NCI-H2081 treated with DMSO at 0.1 percent for 48 hours (cell line): Measurements from ENCODE around the gene FHOD3.

Experiments used
- DNase-seq: peaks from one replicate; lab custom pipeline; 2025; lab: John Stamatoyannopoulos, UW

The FHOD3 gene

GRCh38 chr18:36481201-36481657, 183.7 kb downstream of the FHOD3 start:
- DNase-seq: no peak

DNA sequence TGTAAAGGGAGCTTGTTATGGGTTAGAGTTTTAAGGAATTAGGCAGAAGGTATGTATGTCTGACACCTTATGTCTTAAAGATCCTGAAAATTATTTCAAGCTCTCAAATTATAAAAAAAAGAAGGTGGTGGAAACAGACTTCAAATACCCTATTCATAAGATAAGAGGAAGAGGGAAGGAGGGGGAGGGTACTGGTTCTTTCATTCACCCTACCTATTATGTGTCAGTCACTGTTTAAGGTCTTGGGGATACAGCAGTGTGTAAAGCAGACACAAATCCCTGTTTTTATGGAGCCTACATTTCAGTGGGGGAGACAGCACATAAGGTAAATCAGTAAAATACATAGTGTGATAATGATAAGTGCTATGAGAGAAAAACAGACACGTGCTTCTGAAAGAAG, 184.4 kb downstream of the FHOD3 start:
- no peak for DNase-seq

DNA sequence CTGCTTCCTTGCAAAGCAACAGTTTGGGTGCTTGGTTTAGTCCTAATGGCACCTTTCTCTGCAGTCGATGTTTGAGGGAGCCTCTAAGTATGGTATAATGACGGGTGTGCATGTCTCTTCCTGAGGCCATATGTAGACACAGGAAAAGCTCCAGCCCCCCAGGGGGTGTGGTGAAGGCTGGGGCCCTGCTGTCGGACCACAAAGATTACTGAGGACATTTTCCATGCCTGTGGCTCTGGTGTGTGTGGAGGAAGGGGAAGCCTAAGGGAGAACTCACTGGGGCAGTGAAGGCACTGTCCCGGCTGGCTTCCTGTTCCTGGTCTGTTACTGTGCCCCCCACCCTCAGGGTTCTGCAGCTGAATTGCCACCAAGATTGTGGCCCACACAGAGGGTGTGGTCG, 187.1 kb downstream of the FHOD3 start:
- DNase-seq: no peak

- DNase-seq: no peak
These were observed 188.3 kb downstream of the FHOD3 start for GRCh38 chr18:36485772-36486171.

- no peak for DNase-seq
These were observed 190.6 kb downstream of the FHOD3 start for GRCh38 chr18:36488131-36488530.

DNA sequence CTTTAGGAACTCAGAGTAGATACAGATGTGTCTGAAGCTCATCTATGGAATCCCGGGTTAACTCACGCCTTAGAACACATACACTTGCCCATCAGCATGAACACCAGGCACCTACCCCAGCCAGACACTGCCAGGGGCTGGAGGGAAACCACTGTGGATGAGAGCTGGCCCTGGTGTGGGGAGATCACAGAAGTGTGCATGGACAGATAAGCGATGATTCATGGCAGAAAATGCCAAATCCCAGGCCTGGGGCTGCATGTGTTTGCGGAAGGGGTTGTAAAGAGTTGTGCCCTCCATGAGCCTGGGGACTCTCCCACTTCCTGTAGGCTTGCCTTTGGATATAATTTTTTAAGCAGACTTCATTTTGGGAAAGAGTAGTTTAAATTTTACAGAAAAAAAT, 193.4 kb downstream of the FHOD3 start:
- DNase-seq: no peak

GRCh38 chr18:36492604-36493329, 195.3 kb downstream of the FHOD3 start:
- DNase-seq: no peak

DNA sequence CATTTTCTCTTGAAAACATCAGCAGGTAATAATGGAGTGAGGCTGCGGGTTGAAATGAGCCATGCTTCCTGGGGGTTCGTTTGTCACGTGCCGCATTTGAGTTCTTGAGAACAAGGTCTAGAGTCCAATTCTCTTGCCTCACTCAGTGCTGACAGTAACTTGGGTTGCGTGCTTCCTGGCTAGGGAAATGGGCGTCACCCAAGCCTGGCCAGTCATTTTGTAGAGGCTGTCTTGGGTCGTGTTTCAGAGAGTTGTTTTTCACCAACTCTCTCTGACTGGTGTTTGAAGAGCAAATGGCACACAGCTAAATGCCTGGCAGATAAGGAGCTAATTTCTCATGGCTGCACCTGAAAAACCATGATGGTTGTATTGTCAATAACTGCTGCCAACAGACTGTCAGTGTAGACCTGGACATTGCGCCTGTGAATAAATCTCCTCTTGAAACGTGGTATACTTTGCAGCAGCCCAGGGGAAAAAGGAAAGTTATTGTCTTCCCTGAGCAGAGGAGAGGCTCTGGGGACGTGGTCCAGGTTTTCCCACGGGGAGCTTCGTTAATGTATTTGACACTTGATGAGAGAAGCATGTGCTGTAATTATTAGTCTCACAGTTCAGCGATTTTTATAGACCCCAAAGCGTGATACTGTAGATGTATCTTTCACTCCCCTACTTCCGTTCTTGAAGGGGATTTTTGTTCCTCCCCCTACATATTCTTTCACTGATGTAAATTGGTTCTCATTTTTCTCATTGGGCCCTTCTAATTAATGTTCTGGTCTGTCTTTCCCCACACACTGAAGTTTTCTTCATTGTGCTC, 196.0 kb downstream of the FHOD3 start:
- DNase-seq: no peak

GRCh38 chr18:36494160-36494437, 196.6 kb downstream of the FHOD3 start:
- no peak for DNase-seq

DNA sequence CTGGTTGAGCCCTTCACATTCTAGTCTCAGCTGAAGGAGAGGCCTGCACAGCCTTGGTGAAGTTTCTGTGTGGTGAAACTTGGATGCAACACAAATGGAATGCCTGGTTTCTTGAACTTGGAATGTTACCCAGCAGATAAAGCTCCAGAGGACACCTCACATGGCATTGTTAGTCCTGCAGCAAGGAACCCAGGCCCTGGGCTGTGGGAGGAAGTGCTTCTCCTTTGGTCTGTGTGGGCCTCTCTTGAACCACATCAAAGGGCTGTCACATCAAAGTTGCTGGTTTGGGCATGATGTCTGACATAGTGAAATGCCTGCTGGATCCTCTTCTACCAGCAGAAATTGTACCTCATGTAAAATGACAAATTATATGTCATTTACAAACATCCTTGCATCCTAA, 198.5 kb downstream of the FHOD3 start:
- no peak for DNase-seq

DNA sequence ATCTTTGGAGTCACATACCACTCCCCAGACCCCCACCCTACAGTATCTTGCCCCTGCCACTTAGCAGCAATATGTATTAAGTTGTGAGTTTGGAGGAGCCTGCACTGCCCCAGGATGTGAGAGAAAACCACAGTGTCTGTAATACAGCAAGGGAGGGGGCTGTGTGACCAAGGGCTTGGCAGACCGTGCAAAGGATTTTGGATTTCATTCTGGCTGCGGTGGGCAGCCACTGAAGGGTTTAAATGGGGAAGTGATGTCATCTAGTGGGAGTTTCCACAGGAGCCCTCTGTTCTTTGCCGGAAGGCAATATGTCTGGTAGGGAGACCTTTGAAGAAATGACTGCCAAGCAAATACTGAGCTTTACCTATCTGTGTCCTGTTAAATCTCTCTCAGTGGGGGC, 202.4 kb downstream of the FHOD3 start:
- no peak for DNase-seq

DNA sequence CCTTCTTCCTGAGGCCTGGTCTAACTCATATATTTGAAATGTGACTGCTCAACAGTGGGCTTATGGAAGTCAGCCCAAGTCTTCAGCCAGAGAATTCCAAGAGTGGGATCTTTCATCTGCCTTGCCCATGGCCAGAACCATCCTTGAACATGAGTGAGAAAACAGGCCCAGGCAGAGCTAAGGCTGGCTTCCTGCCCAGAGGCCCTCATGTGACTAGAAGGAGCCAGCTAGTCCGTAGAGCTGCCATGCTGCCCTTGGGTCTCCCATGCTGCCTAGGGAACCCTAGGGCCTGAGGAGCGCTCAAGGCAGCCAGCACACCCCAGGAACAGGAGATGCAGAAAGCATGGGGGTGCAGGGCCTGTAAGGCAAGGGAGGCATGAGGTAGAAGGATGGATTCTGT, 203.6 kb downstream of the FHOD3 start:
- DNase-seq: no peak

- DNase-seq: no peak
These were observed 206.0 kb downstream of the FHOD3 start for GRCh38 chr18:36503477-36503876.

- no peak for DNase-seq
These were observed 207.4 kb downstream of the FHOD3 start for GRCh38 chr18:36504928-36505327.

GRCh38 chr18:36505665-36506064, 208.2 kb downstream of the FHOD3 start:
- no peak for DNase-seq

- no peak for DNase-seq
These were observed 212.2 kb downstream of the FHOD3 start for GRCh38 chr18:36509646-36510197.

GRCh38 chr18:36511791-36512352, 214.4 kb downstream of the FHOD3 start:
- no peak for DNase-seq

GRCh38 chr18:36513556-36513955, 216.0 kb downstream of the FHOD3 start:
- DNase-seq: no peak

GRCh38 chr18:36514778-36515177, 217.3 kb downstream of the FHOD3 start:
- no peak for DNase-seq

- DNase-seq: no peak
These were observed 218.7 kb downstream of the FHOD3 start for GRCh38 chr18:36516258-36516657.

DNA sequence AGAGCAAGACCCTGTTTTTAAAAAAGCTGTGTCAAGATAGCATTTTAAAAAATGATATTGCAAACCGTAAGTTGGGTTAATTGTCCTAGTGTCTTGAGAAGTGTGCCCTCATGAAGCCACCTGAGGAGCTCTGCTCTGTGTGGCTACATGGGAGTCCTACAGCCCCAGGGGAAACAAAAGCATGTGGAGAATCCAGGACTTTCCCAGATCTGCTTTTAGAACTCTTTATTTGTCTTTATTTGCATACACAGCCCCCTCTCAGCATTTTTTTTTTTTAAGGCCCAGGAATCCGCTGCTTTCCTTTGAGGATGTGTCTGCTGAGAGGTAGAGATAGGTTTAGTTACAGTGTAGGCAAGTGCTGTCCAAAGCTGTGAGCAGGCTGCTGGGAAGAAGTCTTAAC, 219.2 kb downstream of the FHOD3 start:
- no peak for DNase-seq

- no peak for DNase-seq
These were observed 221.3 kb downstream of the FHOD3 start for GRCh38 chr18:36518839-36519238.

GRCh38 chr18:36519358-36519757, 221.8 kb downstream of the FHOD3 start:
- no peak for DNase-seq
